GM18499 (cell line): ENCODE data around the gene IRGM.

Source experiments
- ATAC-seq: cut with Tn5 transposase; IDR thresholded peaks from one replicate; pipeline ENCODE4 v1.9.1; 2021; ENCODE audit warnings: moderate number of reproducible peaks; ENCODE audit not compliant: insufficient read depth, unreplicated experiment

The IRGM gene

DNA sequence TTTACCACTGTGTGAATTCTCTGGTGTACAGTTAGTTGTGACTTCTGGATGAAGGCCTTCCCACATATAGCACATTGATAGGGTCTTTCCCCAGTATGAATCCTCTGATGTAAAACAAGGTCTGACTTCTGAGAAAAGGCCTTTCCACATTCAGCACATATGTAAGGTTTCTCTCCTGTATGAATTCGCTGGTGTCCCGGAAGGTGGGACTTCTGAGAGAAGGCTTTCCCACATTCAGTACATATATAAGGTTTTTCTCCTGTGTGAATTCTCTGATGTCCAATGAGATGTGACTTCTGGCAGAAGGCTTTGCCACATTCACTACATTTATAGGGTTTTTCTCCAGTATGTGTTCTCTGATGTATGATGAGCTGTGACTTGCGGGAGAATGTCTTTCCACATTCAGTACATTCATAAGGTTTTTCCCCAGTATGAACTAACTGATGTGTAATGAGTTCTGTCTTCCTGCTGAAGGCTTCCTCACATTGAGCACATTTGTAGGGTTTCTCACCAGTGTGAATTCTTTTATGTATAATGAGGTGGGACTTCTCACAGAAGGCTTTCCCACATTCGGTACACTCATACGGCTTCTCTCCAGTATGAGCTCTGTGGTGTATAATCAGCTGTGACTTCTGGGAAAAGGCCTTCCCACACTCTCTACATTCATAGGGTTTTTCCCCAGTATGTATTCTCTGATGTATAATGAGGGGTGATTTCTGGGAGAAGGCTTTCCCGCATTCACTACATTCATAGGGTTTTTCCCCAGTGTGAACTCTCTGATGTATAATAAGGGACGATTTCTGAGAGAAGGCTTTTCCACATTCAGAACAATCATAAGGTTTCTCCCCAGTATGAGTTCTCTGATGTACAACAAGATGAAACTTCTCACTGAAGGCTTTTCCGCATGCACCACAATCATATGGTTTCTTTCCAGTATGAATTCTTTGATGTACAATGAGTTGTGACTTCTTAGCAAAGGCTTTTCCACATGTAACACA lies 49.4 kb downstream of the IRGM start:
- ATAC-seq, result no peak
